NOMO-1 treated with dmso at 0.1 percent for 144 hours (cell line): ENCODE measurements around the gene SPTB.

Experiments
- DNase-seq: peaks from one replicate; lab custom pipeline; 2025; ENCODE audit not compliant: unreplicated experiment; lab: John Stamatoyannopoulos, UW

Gene SPTB

DNA sequence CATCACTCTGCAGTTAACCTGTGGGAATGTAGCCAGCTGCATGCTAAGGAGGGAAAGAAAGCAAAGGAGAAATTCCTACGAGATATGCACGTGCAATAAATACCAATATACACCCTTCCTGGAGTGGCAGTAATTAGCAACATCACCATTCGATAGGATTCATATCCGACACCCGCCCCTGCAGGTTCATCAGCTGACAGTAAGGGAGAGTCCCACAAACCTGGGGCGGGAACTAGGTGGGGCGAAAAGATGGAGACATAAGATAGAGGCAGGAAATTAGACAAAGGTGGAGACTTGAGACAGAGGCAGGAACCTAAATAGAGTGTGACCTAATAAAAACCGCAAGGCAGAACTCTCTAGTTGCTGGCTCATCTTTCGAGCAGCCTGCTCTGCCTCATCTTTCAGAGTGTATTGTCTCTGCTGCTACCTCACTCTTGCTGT lies 123.9 kb downstream of the SPTB start:
- DNase-seq: peak; percentile 36

GRCh38 chr14:64754685-64755084 lies 125.0 kb downstream of the SPTB start:
- DNase-seq: no peak

- DNase-seq: no peak
These were observed 125.7 kb downstream of the SPTB start for GRCh38 chr14:64753999-64754398.

GRCh38 chr14:64753374-64753773 lies 126.3 kb downstream of the SPTB start:
- DNase-seq: no peak

- no peak for DNase-seq
These were observed 126.8 kb downstream of the SPTB start for GRCh38 chr14:64752909-64753308.

- no peak for DNase-seq
These were observed 130.6 kb downstream of the SPTB start for GRCh38 chr14:64748995-64749714.

- no peak for DNase-seq
These were observed 131.2 kb downstream of the SPTB start for GRCh38 chr14:64748521-64748920.

- no peak for DNase-seq
These were observed 132.4 kb downstream of the SPTB start for GRCh38 chr14:64747327-64747726.

- DNase-seq: no peak
These were observed 133.1 kb downstream of the SPTB start for GRCh38 chr14:64746298-64747250.

- DNase-seq: no peak
These were observed 134.1 kb downstream of the SPTB start for GRCh38 chr14:64745511-64746091.

DNA sequence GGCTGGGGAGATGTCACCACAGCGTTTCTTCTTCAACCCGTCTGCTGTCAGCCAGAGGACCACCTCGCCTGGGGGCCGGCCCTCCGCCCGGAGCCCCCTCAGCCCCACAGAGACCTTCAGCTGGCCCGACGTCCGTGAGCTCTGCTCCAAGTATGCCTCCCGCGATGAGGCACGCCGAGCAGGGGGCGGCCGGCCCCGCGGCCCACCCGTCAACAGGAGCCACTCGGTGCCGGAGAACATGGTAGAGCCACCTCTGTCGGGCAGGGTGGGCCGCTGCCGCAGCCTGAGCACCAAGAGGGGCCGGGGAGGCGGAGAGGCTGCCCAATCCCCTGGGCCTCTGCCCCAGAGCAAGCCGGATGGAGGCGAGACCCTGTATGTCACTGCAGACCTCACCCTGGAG lies 136.6 kb downstream of the SPTB start:
- no peak for DNase-seq

DNA sequence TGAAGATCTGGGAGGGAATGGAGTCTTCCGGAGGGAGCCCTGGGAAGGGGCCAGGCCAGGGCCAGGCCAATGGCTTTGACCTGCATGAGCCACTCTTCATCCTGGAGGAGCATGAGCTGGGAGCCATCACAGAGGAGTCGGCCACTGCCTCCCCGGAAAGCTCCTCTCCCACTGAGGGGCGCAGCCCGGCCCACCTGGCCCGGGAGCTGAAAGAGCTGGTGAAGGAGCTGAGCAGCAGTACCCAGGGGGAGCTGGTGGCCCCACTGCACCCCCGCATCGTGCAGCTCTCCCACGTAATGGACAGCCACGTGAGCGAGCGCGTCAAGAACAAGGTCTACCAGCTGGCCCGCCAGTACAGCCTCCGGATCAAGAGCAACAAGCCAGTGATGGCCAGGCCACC lies 137.7 kb downstream of the SPTB start:
- DNase-seq: no peak

GRCh38 chr14:64741200-64741599 lies 138.5 kb downstream of the SPTB start:
- no peak for DNase-seq

- DNase-seq: no peak
These were observed 141.4 kb downstream of the SPTB start for GRCh38 chr14:64738281-64738804.

GRCh38 chr14:64737391-64738280 lies 142.1 kb downstream of the SPTB start:
- no peak for DNase-seq

DNA sequence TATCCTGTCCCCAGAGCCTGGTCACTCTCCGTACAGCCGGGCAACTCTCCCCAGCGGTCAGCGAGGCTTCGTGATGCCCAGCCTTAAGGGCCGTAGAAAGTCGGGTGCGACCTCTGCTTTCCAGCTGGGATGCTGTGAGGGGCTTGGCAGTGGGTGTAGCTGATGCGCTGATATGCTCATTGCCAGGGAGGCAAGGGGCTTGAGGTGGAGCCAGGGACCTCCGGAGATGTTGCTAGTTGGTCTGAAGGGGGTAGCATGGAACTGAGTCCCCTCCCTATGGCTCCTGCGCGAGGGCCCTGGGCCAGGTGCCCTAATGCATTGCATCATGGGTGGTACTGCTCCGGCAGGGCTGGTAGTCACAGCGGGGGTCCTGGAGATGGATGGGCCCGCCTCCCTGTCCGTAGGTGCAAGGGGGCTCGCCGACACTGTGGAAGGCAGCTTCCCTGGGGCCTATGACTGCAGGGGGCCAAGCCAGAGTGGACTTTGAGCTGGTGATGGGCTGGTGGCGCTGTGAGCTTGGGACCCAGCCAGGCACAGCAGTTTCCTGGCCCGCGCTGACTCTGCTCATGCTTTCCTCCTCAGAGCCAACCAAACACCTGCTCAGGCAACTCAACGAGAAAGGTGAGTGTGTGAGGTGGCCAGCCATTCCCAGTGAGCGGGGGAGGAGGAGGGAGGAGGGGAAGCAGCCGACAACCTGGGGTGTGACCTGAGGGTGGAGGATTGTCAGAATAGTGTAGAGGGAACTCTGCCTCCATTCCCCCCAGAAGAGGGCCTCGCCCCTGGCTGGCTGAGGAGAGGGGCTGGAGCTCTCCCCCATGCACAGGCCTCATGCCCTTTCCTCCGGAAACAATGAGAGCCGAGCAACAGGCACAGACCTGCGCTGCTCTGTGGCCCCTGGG lies 143.2 kb downstream of the SPTB start:
- DNase-seq: no peak

DNA sequence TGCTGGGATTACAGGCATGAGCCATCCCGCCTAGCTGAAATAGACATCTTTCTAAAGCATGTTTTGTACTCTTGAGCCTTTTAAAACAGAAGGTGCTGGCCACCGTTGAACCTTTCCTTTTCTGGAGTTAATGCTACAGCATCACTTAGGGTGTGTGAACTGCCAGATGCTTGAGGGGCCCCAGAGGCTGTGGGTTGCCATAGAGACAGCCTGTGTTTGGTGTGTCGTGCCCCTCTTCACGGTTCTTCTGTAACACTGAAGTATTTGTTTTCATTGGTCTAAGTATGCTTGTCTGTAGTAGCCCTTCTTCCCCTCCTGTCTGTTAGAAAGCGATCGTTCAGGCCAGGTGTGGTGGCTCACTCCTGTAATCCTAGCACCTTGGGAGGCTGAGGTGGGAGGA lies 144.7 kb downstream of the SPTB start:
- DNase-seq: no peak

DNA sequence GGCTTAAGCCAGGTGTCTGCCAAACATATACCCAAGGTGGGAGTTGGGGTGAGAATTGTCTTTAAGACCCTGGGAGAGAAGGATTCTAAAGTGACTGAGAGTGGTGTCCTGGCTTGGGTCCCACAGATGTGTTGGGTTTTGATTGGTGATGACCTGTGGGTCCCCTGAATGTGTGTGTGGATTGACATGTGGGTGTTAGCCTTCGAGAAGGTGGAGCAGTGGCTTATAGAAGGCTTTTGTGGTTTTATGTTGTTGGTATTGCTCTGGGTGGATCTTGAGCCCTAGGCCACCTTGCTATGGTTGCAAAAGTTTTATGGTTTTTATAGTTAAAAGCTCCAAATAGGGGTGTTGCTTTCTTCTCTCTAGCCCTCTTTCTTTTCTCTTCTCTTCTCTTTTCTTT lies 145.8 kb downstream of the SPTB start:
- DNase-seq: no peak

- no peak for DNase-seq
These were observed 146.4 kb downstream of the SPTB start for GRCh38 chr14:64733321-64733720.
